Sigmoid colon (tissue), 7 donors: Measurements from ENCODE around the gene VPS18. TPM values are rescaled to one million over a fixed set of nuclear protein-coding genes. Genes with fewer than 3 reads are reported as not detected.
A peak's percentile ranks its signal among the peaks of the same experiment; 100 is the strongest.

Experiments
- DNase-seq: peaks from one replicate; pipeline ENCODE4 v3.0.0-alpha.2; 2019
- H3K27ac ChIP-seq, 4 donors: fragments of 200-600 bp; sonication (generic); one replicate each; pipeline ENCODE4 v1.5.1; 2016 to 2019; ENCODE audit warnings: mild to moderate bottlenecking in 1 of 4
- H3K27me3 ChIP-seq, 3 donors: fragments of 200-600 bp; sonication (generic); one replicate each; pipeline ENCODE4 v1.5.1; 2019; ENCODE audit warnings: mild to moderate bottlenecking in 1 of 3
- H3K36me3 ChIP-seq, 4 donors: fragments of 200-600 bp; sonication (generic); one replicate each; pipeline ENCODE4 v1.5.1; 2016 to 2019
- H3K4me1 ChIP-seq, 4 donors: fragments of 200-600 bp; sonication (generic); one replicate each; pipeline ENCODE4 v1.5.1; 2017 to 2019
- H3K4me3 ChIP-seq, 4 donors: fragments of 200-600 bp; sonication (generic); one replicate each; pipeline ENCODE4 v1.5.1; 2017 to 2019; ENCODE audit warnings: mild to moderate bottlenecking in 2 of 4, moderate library complexity in 1 of 4
- H3K9me3 ChIP-seq, 4 donors: fragments of 200-600 bp in 3 of 4; sonication (generic) in 3 of 4; one replicate each; pipeline versions ENCODE4 v1.5.1 to v1.6.1; 2013 to 2019
- CTCF ChIP-seq, 4 experiments: fragments of 450-650 bp in 3 of 4; fragments of 200-600 bp in 1 of 4; IDR thresholded peaks; one replicate each; pipeline ENCODE4 v1.5.1; 2016 to 2019; ENCODE audit warnings: antibody characterized with exemption in 4 of 4, mild to moderate bottlenecking in 3 of 4, moderate library complexity in 2 of 4
- EP300 ChIP-seq, 4 donors: sonication (generic); formaldehyde crosslinking; IDR thresholded peaks; one replicate each; pipeline ENCODE4 v1.6.1; 2017; ENCODE audit warnings: antibody characterized with exemption in 4 of 4
- POLR2A ChIP-seq, 2 donors: fragments of 450-650 bp; IDR thresholded peaks; one replicate each; pipeline ENCODE4 v1.6.1; 2016; ENCODE audit warnings: antibody characterized with exemption in 2 of 2, mild to moderate bottlenecking in 2 of 2, moderate library complexity in 2 of 2
- POLR2AphosphoS5 ChIP-seq, 4 donors: sonication (generic); formaldehyde crosslinking; IDR thresholded peaks; one replicate each; pipeline ENCODE4 v1.6.1; 2017; ENCODE audit warnings: antibody characterized with exemption in 4 of 4
- WGBS, 2 donors: extraction: QIAGEN DNeasy Blood & Tissue Kit; methylation state at CpG; one replicate each; pipeline ENCODE4 v1.1.7; 2013; 5-methylcytosine and 5-hydroxymethylcytosine counted together
- intact Hi-C: fragments of 100-400 bp; cut with DNase I; formaldehyde crosslinking; loops from one replicate; pipeline ENCODE4 v1.15.1; 2023
- polyA plus RNA-seq, 3 donors: library from polyadenylated mRNA; stranded (reverse); fragments of 200-250 nt; gene quantifications; one replicate each; pipeline ENCODE4 v1.2.3, GENCODE V29; 2013
- small RNA-seq, 3 donors: library from RNA; depleted of rRNA; stranded (forward); fragments of <200 nt; gene quantifications; one replicate each; pipeline ENCODE3, GENCODE V24; 2016
- total RNA-seq, 4 donors: library from RNA; depleted of rRNA; stranded (reverse); fragments of >200 nt; gene quantifications; one replicate each; pipeline ENCODE4 v1.1.0, GENCODE V29; 2016
- donor health status: healthy with polysubstance abuse.
- donor health status: Bipolar disorder and iron deficiency.
- donor health status: healthy.

Gene VPS18
- total and polyA plus RNA-seq, 7 donors, result 4.8 to 19.6 (median 17.4) TPM

GRCh38 chr15:40949756-40950207 is 55.5 kb downstream of the VPS18 start:
- no peaks in the 10 kb centered on the region for H3K36me3 ChIP-seq
- no peaks in the 10 kb centered on the region for H3K27me3 ChIP-seq
- DNase-seq, result no peak
- intact Hi-C loops, result loop anchor here (10.0 kb wide), 1 partner anchor 165 kb away; the partner anchor contains the start of gene INO80
- H3K27ac ChIP-seq, result no peak overlapping the region
- H3K9me3 ChIP-seq, result no peaks in the 10 kb centered on the region
- TF ChIP-seq EP300 (IDR thresholded peaks at IDR 0.05), result no peak
- TF ChIP-seq POLR2A (IDR thresholded peaks at IDR 0.05), result no peak
- no peak for TF ChIP-seq CTCF (IDR thresholded peaks at IDR 0.05)
- no peak for TF ChIP-seq POLR2AphosphoS5 (IDR thresholded peaks at IDR 0.05)
- WGBS, 2 donors, result 16 to 52% methylated on average over 7 of the region's 7 CpGs
- no peak overlapping the region for H3K4me3 ChIP-seq
- peaks cover 0 to 18% (median 12%) of the 10 kb centered on the region in 4 donors for H3K4me1 ChIP-seq

GRCh38 chr15:40951764-40952163 is 57.5 kb downstream of the VPS18 start:
- Histone ChIP-seq H3K9me3 (no peaks in the 10 kb centered on the region), H3K4me1 (peaks cover 0 to 34% (median 26%) of the 10 kb centered on the region in 4 donors), H3K27me3 (no peaks in the 10 kb centered on the region), H3K36me3 (no peaks in the 10 kb centered on the region), H3K27ac (no peak overlapping the region), H3K4me3 (no peak overlapping the region)
- intact Hi-C loops, result no loop called here
- WGBS, 2 donors, result 92% methylated on average over 4 of the region's 4 CpGs
- TF ChIP-seq EP300 (IDR thresholded peaks at IDR 0.05), result no peak
- no peak for TF ChIP-seq POLR2AphosphoS5 (IDR thresholded peaks at IDR 0.05)
- no peak for TF ChIP-seq POLR2A (IDR thresholded peaks at IDR 0.05)
- TF ChIP-seq CTCF (IDR thresholded peaks at IDR 0.05), result no peak
- DNase-seq, result no peak

- H3K4me1 ChIP-seq, result peaks cover 0 to 40% (median 32%) of the 10 kb centered on the region in 4 donors
- H3K27ac ChIP-seq, result peak overlapping the region; percentile 85 to 91 (median 86)
- H3K9me3 ChIP-seq, result no peaks in the 10 kb centered on the region
- no peaks in the 10 kb centered on the region for H3K27me3 ChIP-seq
- 30 to 54% methylated on average over 23 of the region's 23 CpGs for WGBS, 2 donors
- H3K4me3 ChIP-seq, result peak overlapping the region; percentile 44 to 80 (median 63)
- intact Hi-C loops, result no loop called here
- no peak for DNase-seq
- TF ChIP-seq CTCF (IDR thresholded peaks at IDR 0.05) (no peak), EP300 (IDR thresholded peaks at IDR 0.05) (no peak), POLR2A (IDR thresholded peaks at IDR 0.05) (no peak), POLR2AphosphoS5 (IDR thresholded peaks at IDR 0.05) (no peak)
- no peaks in the 10 kb centered on the region for H3K36me3 ChIP-seq
Measured at GRCh38 chr15:40952301-40952900, 58.2 kb downstream of the VPS18 start.

- H3K36me3 ChIP-seq, result no peaks in the 10 kb centered on the region
- peak within 1 kb of the TSS; percentile 44 to 80 (median 63) for H3K4me3 ChIP-seq
- no peaks in the 10 kb centered on the region for H3K27me3 ChIP-seq
- no peaks in the 10 kb centered on the region for H3K9me3 ChIP-seq
- peak; percentile 97 for DNase-seq
- peak; percentile 59 to 82 (median 78) for TF ChIP-seq POLR2AphosphoS5 (IDR thresholded peaks at IDR 0.05)
- TF ChIP-seq CTCF (IDR thresholded peaks at IDR 0.05), result no peak
- TF ChIP-seq EP300 (IDR thresholded peaks at IDR 0.05), result no peak
- peak; percentile 22 to 47 for TF ChIP-seq POLR2A (IDR thresholded peaks at IDR 0.05)
- peaks cover 0 to 46% (median 35%) of the 10 kb centered on the region in 4 donors for H3K4me1 ChIP-seq
- peak within 1 kb of the TSS; percentile 85 to 91 (median 86) for H3K27ac ChIP-seq
- 1% methylated on average over 72 of the region's 72 CpGs for WGBS, 2 donors
- intact Hi-C loops, result no loop called here
Measured at GRCh38 chr15:40952901-40953712, 58.9 kb downstream of the VPS18 start, which contains the start of gene CHAC1. Gene CHAC1 (plus strand): TSS chr15:40953471. CDS start chr15:40953584, 113 bp downstream.

Small RNA genes within 50 kb of the gene (small RNA-seq; reads per million reads assigned to genes)
- gene AC025166.1 (0 reads per million in 3 donors), gene ISCA1P4 (0 reads per million in 3 donors)

Other genes with a start within 250 kb of the VPS18 start
- gene RAD51, start 199.3 kb upstream of the VPS18 start, total RNA-seq, result 1 to 10 TPM in 2 of 4 donors, not detected in 2; 1.1 to 1.5 TPM
- gene RAD51, start 199.3 kb upstream of the VPS18 start, polyA plus RNA-seq, result 1 to 10 TPM; 4.2 to 9.8 (median 4.2) TPM
- 10 to 100 TPM; 20.8 to 26.4 (median 22.4) TPM for gene RMDN3, start 139.2 kb upstream of the VPS18 start, total RNA-seq
- 10 to 100 TPM in 1 of 3 donors, 1 to 10 TPM in 2; 7.9 to 32.7 (median 9.6) TPM for gene RMDN3, start 139.2 kb upstream of the VPS18 start, polyA plus RNA-seq
- 10 to 100 TPM in 3 of 4 donors, 1 to 10 TPM in 1; 2.2 to 27.8 (median 15.8) TPM for gene GCHFR, start 130.4 kb upstream of the VPS18 start, total RNA-seq
- gene GCHFR, start 130.4 kb upstream of the VPS18 start, polyA plus RNA-seq, result 10 to 100 TPM; 45.0 to 71.7 (median 54.6) TPM
- under 1 TPM in 3 of 4 donors, not detected in 1; 0.28 to 0.71 (median 0.66) TPM for gene C15orf62, start 124.5 kb upstream of the VPS18 start, total RNA-seq
- gene C15orf62, start 124.5 kb upstream of the VPS18 start, polyA plus RNA-seq, result 1 to 10 TPM in 1 of 3 donors, not detected in 2; 1.1 TPM
- 10 to 100 TPM; 17.5 to 49.6 (median 29.9) TPM for gene ZFYVE19, start 87.4 kb upstream of the VPS18 start, total RNA-seq
- gene ZFYVE19, start 87.4 kb upstream of the VPS18 start, polyA plus RNA-seq, result 10 to 100 TPM; 14.4 to 32.4 (median 28.7) TPM
- 10 to 100 TPM in 2 of 4 donors, 1 to 10 TPM in 2; 9.1 to 25.8 (median 12.8) TPM for gene DNAJC17, start 87.0 kb upstream of the VPS18 start, total RNA-seq
- gene DNAJC17, start 87.0 kb upstream of the VPS18 start, polyA plus RNA-seq, result 10 to 100 TPM; 46.5 to 56.4 (median 46.8) TPM
- gene PPP1R14D, start 65.7 kb upstream of the VPS18 start, total RNA-seq, result not detected
- gene PPP1R14D, start 65.7 kb upstream of the VPS18 start, polyA plus RNA-seq, result 100 to 1,000 TPM; 211 to 395 (median 212) TPM
- 1 to 10 TPM; 1.1 to 3.8 (median 1.9) TPM for gene SPINT1, start 50.4 kb upstream of the VPS18 start, total RNA-seq
- gene SPINT1, start 50.4 kb upstream of the VPS18 start, polyA plus RNA-seq, result 100 to 1,000 TPM in 1 of 3 donors, 10 to 100 TPM in 2; 52.5 to 146 (median 56.5) TPM
- not detected for gene RHOV, start 20.2 kb upstream of the VPS18 start, total RNA-seq
- 1 to 10 TPM; 4.8 to 8.1 (median 5.2) TPM for gene RHOV, start 20.2 kb upstream of the VPS18 start, polyA plus RNA-seq
- 1 to 10 TPM; 3.5 to 5.4 (median 4.6) TPM for gene DLL4, start 34.9 kb downstream of the VPS18 start, total RNA-seq
- 10 to 100 TPM in 1 of 3 donors, 1 to 10 TPM in 2; 1.6 to 12.2 (median 3.6) TPM for gene DLL4, start 34.9 kb downstream of the VPS18 start, polyA plus RNA-seq
- 1 to 10 TPM in 3 of 4 donors, under 1 TPM in 1; 0.66 to 3.1 (median 2.4) TPM for gene CHAC1, start 59.0 kb downstream of the VPS18 start, total RNA-seq
- 10 to 100 TPM in 1 of 3 donors, 1 to 10 TPM in 2; 3.0 to 31.4 (median 8.3) TPM for gene CHAC1, start 59.0 kb downstream of the VPS18 start, polyA plus RNA-seq
- gene INO80, start 221.8 kb downstream of the VPS18 start, total RNA-seq, result 10 to 100 TPM; 17.1 to 36.6 (median 19.4) TPM
- 10 to 100 TPM in 1 of 3 donors, 1 to 10 TPM in 2; 7.2 to 17.9 (median 7.9) TPM for gene INO80, start 221.8 kb downstream of the VPS18 start, polyA plus RNA-seq